Spleen (tissue), 11 donors: ENCODE data around the gene TXN. TPM values are rescaled to one million over a fixed set of nuclear protein-coding genes. Genes with fewer than 3 reads are reported as not detected.

Experiments
- DNase-seq: peaks from one replicate; pipeline ENCODE4 v3.0.0-alpha.2; 2020
- H3K27ac ChIP-seq, 8 donors: fragments of 200-600 bp; sonication (generic) in 7 of 8; 1 replicate in 4 of 8; 2 replicates in 4 of 8; pipeline versions ENCODE4 v1.5.0 to v1.8.0; 2016 to 2021; ENCODE audit warnings: inconsistent platforms in 4 of 8, mild to moderate bottlenecking in 4 of 8, moderate library complexity in 1 of 8
- H3K27me3 ChIP-seq, 7 donors: fragments of 200-600 bp; sonication (generic) in 6 of 7; replicated peaks in 1 of 7; 1 replicate in 4 of 7; 2 replicates in 3 of 7; pipeline versions ENCODE4 v1.5.0 to v1.8.0; 2016 to 2021; ENCODE audit warnings: inconsistent platforms in 3 of 7, mild to moderate bottlenecking in 1 of 7
- H3K36me3 ChIP-seq, 6 donors: fragments of 200-600 bp; sonication (generic) in 5 of 6; 1 replicate in 4 of 6; 2 replicates in 2 of 6; pipeline versions ENCODE4 v1.5.0 to v1.8.0; 2016 to 2021; ENCODE audit warnings: inconsistent platforms in 2 of 6
- H3K4me1 ChIP-seq, 6 donors: fragments of 200-600 bp; sonication (generic) in 5 of 6; 1 replicate in 3 of 6; 2 replicates in 3 of 6; pipeline versions ENCODE4 v1.5.0 to v1.8.0; 2016 to 2021; ENCODE audit warnings: inconsistent platforms in 3 of 6
- H3K4me3 ChIP-seq, 8 donors: fragments of 200-600 bp; sonication (generic) in 7 of 8; 1 replicate in 4 of 8; 2 replicates in 4 of 8; pipeline versions ENCODE4 v1.5.0 to v1.8.0; 2016 to 2021; ENCODE audit warnings: inconsistent platforms in 4 of 8, mild to moderate bottlenecking in 4 of 8, moderate library complexity in 2 of 8
- H3K9me3 ChIP-seq, 8 donors: fragments of 200-600 bp; sonication (generic) in 7 of 8; 1 replicate in 4 of 8; 2 replicates in 4 of 8; pipeline versions ENCODE4 v1.5.0 to v1.8.0; 2016 to 2021; ENCODE audit warnings: inconsistent platforms in 4 of 8
- POLR2A ChIP-seq, 3 donors: fragments of 450-650 bp; IDR thresholded peaks; one replicate each; pipeline ENCODE4 v1.5.1; 2017; ENCODE audit warnings: antibody characterized with exemption in 3 of 3, mild to moderate bottlenecking in 1 of 3
- POLR2AphosphoS5 ChIP-seq, 3 donors: sonication (generic); formaldehyde crosslinking; IDR thresholded peaks; one replicate each; pipeline ENCODE4 v1.5.1; 2017; ENCODE audit warnings: antibody characterized with exemption in 3 of 3
- WGBS, 5 donors: extraction: QIAGEN DNeasy Blood & Tissue Kit in 3 of 5; methylation state at CpG; one replicate each; pipeline versions ENCODE4 v1.1.5 to v1.1.7; 2013 to 2018; 5-methylcytosine and 5-hydroxymethylcytosine counted together
- intact Hi-C: fragments of 100-400 bp; cut with DNase I; formaldehyde crosslinking; loops from one replicate; pipeline ENCODE4 v1.15.0; 2023; ENCODE audit warnings: low total_unique reads
- polyA plus RNA-seq, 3 donors: library from polyadenylated mRNA; stranded (reverse); fragments of 200-250 nt; gene quantifications; one replicate each; pipeline ENCODE4 v1.2.1, GENCODE V29; 2013
- total RNA-seq, 7 donors: library from RNA; depleted of rRNA in 3 of 7; stranded (reverse); fragments of >200 nt in 3 of 7; fragmentation: NEBNext Ultra II Directional in 4 of 7; extraction: Animal tissue kit (Norgen Biotek cat#: 25700) in 4 of 7; gene quantifications; one replicate each; pipeline versions ENCODE4 v1.1.0 to v1.2.1, GENCODE V29; 2016 to 2021
- TF ChIP-seq, protein P1 (sequence below), 11 experiments: fragments of 200-600 bp in 7 of 11; fragments of 450-650 bp in 4 of 11; sonication (generic) in 4 of 11; IDR thresholded peaks in 8 of 11; conservative IDR thresholded peaks in 3 of 11; 1 replicate in 7 of 11; 2 replicates in 4 of 11; pipeline versions ENCODE4 v1.4.0 to v1.8.0; 2016 to 2021; ENCODE audit warnings: antibody characterized with exemption in 11 of 11, inconsistent platforms in 4 of 11, mild to moderate bottlenecking in 1 of 11
- donor health status: healthy with polysubstance abuse.
- donor health status: DM: no; HTN: no; CAD: no; lungs with moderate emphysema.
- donor health status: DM: no; HTN: no; CAD: no.
- donor health status: Bipolar disorder and iron deficiency.
- donor health status: healthy.
- donor health status: DM: no; HTN: no; CAD: no.
- donor health status: DM: yes; HTN: yes; CAD: no.

The TXN gene
- total and polyA plus RNA-seq, 10 donors = 74.4 to 196 (median 106) TPM

DNA sequence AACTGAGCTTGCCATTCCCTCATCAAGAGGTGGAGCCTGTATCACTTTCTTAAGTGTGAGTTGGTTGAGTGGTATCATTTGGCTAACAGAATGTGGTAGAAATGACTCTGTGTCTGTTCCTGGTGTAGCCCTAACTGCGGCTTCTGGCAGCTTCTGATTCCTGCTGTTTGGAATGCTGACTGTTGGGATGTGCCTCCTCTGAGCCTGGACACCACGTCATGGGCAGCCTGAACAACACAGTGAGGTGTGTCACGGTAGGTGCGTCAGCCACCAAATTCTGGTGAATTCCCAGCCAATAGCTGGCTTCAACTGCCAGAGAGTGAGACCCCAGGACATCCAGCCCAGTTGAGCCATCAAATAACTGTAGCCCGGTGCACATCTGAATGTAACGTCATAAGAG, 42.2 kb downstream of the TXN start:
- 75 to 92% (median 90%) methylated on average over 6 of the region's 6 CpGs for WGBS, 5 donors
- peaks cover 0 to 4% (median 0%) of the 10 kb centered on the region in 8 donors for H3K9me3 ChIP-seq
- no peak for DNase-seq
- no peak overlapping the region for H3K27ac ChIP-seq
- H3K4me3 ChIP-seq = no peak overlapping the region
- H3K4me1 ChIP-seq = no peaks in the 10 kb centered on the region
- H3K27me3 ChIP-seq = no peaks in the 10 kb centered on the region
- intact Hi-C loops = loop anchor here (10.0 kb wide), 1 partner anchor 639 kb away; no protein-coding TSS in a partner anchor
- no peaks in the 10 kb centered on the region for H3K36me3 ChIP-seq
- TF ChIP-seq POLR2AphosphoS5 (IDR thresholded peaks at IDR 0.05) (no peak), POLR2A (IDR thresholded peaks at IDR 0.05) (no peak)
- TF ChIP-seq, protein P1, sequence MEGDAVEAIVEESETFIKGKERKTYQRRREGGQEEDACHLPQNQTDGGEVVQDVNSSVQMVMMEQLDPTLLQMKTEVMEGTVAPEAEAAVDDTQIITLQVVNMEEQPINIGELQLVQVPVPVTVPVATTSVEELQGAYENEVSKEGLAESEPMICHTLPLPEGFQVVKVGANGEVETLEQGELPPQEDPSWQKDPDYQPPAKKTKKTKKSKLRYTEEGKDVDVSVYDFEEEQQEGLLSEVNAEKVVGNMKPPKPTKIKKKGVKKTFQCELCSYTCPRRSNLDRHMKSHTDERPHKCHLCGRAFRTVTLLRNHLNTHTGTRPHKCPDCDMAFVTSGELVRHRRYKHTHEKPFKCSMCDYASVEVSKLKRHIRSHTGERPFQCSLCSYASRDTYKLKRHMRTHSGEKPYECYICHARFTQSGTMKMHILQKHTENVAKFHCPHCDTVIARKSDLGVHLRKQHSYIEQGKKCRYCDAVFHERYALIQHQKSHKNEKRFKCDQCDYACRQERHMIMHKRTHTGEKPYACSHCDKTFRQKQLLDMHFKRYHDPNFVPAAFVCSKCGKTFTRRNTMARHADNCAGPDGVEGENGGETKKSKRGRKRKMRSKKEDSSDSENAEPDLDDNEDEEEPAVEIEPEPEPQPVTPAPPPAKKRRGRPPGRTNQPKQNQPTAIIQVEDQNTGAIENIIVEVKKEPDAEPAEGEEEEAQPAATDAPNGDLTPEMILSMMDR (IDR thresholded peaks at IDR 0.05 in 8 of 11, conservative IDR thresholded peaks at IDR 0.05 in 3 of 11) = no peak

GRCh38 chr9:110213413-110214044, 42.8 kb downstream of the TXN start:
- Histone ChIP-seq H3K36me3 (no peaks in the 10 kb centered on the region), H3K27me3 (no peaks in the 10 kb centered on the region), H3K9me3 (peaks cover 0 to 4% (median 0%) of the 10 kb centered on the region in 8 donors), H3K4me3 (no peak overlapping the region), H3K27ac (no peak overlapping the region), H3K4me1 (no peaks in the 10 kb centered on the region)
- intact Hi-C loops = loop anchor here (10.0 kb wide), 1 partner anchor 639 kb away; no protein-coding TSS in a partner anchor
- WGBS, 5 donors = 90 to 95% (median 91%) methylated on average over 10 of the region's 10 CpGs
- DNase-seq = no peak
- TF ChIP-seq POLR2AphosphoS5 (IDR thresholded peaks at IDR 0.05) (no peak), POLR2A (IDR thresholded peaks at IDR 0.05) (no peak)
- TF ChIP-seq, protein P1 (IDR thresholded peaks at IDR 0.05 in 8 of 11, conservative IDR thresholded peaks at IDR 0.05 in 3 of 11) = no peak

GRCh38 chr9:110208031-110208430, 48.3 kb downstream of the TXN start, which contains the start of gene C9orf152:
Gene C9orf152, minus strand, starts transcription at chr9:110208159. Its CDS starts 580 bp downstream, at chr9:110207579.
- Histone ChIP-seq H3K27me3 (peaks cover 0 to 8% (median 0%) of the 10 kb centered on the region in 7 donors), H3K4me3 (no peak within 1 kb of the TSS), H3K9me3 (peaks cover 0 to 4% (median 0%) of the 10 kb centered on the region in 8 donors), H3K27ac (no peak within 1 kb of the TSS), H3K36me3 (no peaks in the 10 kb centered on the region), H3K4me1 (no peaks in the 10 kb centered on the region)
- WGBS, 5 donors = 80 to 93% (median 84%) methylated on average over 6 to 9 of the region's 9 CpGs
- no peak for DNase-seq
- TF ChIP-seq POLR2AphosphoS5 (IDR thresholded peaks at IDR 0.05) (no peak), POLR2A (IDR thresholded peaks at IDR 0.05) (no peak)
- TF ChIP-seq, protein P1 (IDR thresholded peaks at IDR 0.05 in 8 of 11, conservative IDR thresholded peaks at IDR 0.05 in 3 of 11) = no peak
- intact Hi-C loops = no loop called here

GRCh38 chr9:110207071-110207641, 49.2 kb downstream of the TXN start:
- peaks cover 0 to 8% (median 0%) of the 10 kb centered on the region in 7 donors for H3K27me3 ChIP-seq
- no peak overlapping the region for H3K27ac ChIP-seq
- H3K9me3 ChIP-seq = peaks cover 0 to 4% (median 0%) of the 10 kb centered on the region in 8 donors
- TF ChIP-seq, protein P1 (IDR thresholded peaks at IDR 0.05 in 8 of 11, conservative IDR thresholded peaks at IDR 0.05 in 3 of 11) = no peak
- TF ChIP-seq POLR2AphosphoS5 (IDR thresholded peaks at IDR 0.05) (no peak), POLR2A (IDR thresholded peaks at IDR 0.05) (no peak)
- no peak overlapping the region for H3K4me3 ChIP-seq
- DNase-seq = no peak
- no peaks in the 10 kb centered on the region for H3K4me1 ChIP-seq
- 56 to 74% (median 66%) methylated on average over 5 to 6 of the region's 6 CpGs for WGBS, 5 donors
- H3K36me3 ChIP-seq = no peaks in the 10 kb centered on the region
- intact Hi-C loops = no loop called here
